GM18909 (cell line): ENCODE results near the gene AGAP1.

Experiments
- ATAC-seq: cut with Tn5 transposase; IDR thresholded peaks from one replicate; pipeline ENCODE4 v1.9.1; 2021; ENCODE audit warnings: mild to moderate bottlenecking; ENCODE audit not compliant: unreplicated experiment, poor library complexity

Gene AGAP1

GRCh38 chr2:235506997-235507615, 13.3 kb downstream of the AGAP1 start:
- no peak for ATAC-seq

DNA sequence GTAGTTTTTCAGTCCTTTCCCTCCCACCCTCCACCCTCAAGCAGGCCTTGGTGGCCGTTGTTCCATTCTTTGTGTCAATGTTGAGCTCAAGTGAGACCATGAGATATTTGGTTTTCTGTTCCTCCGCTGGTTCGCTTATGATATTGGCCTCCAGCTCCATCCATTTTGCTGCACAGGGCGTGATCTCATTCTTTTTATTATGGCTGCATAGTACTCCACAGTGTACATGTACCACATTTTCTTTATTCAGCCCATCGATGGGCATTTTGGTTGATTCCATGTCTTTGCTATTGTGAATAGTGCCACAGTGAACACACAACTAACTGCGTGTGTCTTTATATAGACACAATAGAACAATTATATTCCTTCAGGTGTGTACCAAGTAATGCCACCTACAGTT, 14.1 kb downstream of the AGAP1 start:
- no peak for ATAC-seq

DNA sequence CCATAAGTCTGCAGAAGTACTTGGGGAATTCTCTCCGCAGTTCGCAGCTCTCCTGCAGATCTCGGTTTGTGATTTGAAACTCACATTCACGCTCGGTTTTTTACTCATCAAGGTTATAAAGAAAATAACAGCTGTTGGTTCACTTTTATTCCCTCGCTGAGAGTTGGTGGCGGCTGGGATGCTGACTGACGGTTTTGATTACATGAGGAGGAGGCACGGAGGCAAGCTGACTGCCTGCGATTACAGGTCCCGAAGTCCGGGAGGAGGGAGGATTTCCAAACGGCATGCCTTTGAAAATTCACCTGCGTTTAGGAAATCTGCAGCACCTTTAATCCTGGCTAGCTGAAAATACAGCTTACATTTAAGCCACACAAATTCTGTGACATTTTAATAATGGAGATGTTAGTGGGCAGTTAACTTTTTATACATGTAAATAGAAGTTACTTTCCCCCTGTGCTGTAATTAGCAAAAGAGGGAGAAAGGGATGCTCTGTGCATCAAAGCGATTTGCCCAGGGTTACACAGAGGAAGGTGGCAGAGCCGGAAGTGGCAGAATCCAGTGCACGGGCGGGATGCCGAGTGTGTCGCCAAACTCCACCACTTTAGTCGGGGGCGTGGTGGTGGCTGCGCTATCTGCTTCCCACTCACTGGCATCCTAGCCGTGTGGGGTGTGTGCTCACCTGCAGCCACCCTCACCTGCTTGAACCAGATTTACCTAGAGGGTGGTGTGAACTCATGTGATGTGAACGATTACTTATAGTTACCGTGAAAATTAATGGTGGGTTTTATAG, 14.7 kb downstream of the AGAP1 start:
- ATAC-seq, result no peak

GRCh38 chr2:235510318-235510717, 16.5 kb downstream of the AGAP1 start:
- no peak for ATAC-seq

GRCh38 chr2:235511187-235511661, 17.4 kb downstream of the AGAP1 start:
- ATAC-seq, result no peak

DNA sequence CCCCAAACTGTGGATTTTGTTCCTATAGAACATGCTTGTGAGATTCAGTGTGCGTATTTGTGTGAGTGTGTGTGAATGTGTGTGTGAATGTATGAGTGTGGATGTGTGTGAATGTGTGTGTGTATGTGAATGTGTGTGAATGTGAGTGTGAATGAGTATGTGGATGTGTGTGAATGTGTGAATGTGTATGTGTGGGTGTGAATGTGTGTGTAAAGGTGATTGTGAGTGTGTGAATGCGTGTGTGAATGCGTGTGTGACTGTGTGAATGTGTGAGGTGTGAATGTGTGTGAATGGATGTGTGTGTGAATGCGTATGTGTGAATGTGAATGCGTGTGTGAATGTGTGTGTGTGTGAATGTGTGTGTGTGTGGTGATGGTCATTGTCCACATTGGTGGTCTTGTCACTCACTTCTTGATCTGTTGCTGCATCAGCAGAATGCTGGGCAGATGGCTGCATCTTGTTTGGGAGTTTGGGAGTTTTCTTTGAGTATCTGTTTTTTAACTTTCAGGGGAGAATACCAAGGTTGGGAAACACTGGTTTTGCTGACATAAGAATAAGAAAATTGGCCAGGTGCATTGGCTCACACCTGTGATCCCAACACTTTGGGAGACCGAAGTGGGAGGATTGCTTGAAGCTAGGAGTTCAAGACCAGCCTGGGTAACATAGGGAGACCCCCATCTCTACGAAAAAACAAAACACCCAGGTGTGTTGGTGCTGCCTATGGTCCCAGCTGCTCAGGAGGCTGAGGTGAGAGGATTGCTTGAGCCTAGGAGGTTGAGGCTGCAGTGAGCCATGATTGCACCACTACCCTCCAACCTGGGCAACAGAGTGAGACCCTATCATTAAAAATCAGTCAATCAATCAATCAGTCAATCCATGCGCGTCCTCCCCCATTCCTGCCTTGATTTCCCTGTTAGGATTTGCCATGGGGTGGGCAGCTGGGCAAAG, 18.2 kb downstream of the AGAP1 start:
- ATAC-seq, result no peak

GRCh38 chr2:235512699-235513053, 18.8 kb downstream of the AGAP1 start:
- ATAC-seq, result no peak

- ATAC-seq, result no peak
Measured at GRCh38 chr2:235513984-235514626, 20.3 kb downstream of the AGAP1 start.

DNA sequence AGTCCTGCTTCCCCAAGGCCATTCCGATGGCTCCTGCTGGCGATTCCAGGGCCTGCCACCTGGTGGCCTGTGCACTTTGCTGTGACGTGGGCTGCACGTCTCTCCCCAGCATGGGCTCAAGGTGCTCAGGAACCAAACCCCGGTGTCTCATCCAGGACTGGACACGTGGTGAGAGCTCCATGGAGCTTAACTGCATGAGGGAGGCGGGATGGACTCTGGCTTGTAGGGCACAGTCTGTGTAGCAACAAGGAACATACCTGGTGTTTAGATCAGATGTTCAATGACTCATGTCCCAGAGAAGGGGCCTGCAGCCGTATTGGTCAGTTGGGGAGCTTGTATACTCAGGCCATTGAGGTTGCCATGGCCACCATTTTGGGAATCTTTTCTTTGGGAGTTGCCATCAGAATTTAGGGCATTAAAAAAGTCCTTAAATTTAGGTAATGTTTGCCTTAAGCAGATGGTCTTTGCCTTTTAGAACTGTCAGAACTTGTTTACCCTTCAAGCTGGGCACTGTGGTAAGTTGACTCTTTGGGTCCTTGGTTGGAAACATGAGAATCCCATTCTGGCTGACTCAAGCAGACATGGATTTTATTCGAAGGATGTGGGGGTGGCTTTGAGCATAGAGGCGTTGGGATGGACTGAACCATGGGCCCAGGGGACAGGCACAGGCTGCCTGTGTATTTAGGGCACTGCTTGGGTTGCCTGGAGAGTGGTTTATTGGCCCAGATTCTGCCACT, 21.0 kb downstream of the AGAP1 start:
- ATAC-seq, result no peak

GRCh38 chr2:235515364-235515742, 21.5 kb downstream of the AGAP1 start:
- ATAC-seq, result no peak

DNA sequence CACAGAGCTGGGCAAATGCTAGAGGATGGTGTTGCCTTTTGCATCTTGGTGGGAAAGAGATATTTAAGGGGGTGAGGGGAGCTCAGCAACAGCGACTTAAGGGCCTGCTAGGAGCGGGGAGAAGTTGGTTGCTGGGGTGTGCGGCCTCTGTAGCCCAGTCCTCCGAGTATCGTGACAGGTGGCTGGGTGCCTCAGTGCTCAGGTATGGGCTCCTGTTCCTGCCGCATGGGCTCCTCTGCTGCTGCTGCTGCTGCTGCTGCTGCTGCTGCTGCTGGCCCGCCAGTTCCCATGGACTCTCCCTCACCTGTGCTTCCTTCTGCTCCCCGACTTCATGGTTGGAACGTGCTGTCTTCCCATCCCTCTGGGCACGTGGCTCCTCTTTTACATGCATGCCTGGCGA, 22.0 kb downstream of the AGAP1 start:
- ATAC-seq, result no peak

GRCh38 chr2:235516257-235516656, 22.4 kb downstream of the AGAP1 start:
- ATAC-seq, result no peak

DNA sequence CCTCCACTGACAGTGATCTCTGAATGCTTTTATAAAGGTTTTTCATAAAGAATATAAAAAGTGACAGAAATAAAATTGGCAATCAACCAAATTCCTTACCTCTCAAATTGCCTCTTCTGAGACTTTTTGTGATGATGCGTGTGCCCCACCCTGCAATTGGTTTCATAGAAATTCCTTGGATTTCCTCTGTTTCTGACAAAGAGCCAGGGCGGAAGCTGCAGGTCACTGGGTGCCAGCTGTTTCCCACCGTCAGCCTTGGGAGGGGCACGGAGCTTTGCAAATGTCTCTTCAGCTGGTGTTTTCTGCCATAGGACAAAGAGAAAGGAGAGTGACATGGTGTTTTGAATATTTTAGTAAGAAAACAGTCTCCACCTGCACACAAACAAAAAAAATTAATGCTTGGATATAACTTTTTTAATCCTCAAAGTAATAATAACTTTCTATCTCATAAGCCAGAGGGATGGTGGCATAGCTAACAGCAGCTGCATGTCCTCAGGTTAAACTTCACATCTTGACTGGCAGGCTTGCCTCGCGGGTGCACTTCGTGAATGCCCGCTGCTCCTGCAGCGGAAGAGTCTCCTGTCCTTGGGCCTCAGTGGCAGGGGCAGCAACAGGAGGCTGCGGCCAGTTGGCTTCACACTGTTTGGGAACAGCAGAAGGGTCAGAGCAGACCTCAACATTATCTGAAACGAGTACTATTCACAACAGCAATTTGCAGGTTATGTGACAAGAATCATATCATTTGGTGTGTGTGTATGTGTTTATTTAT, 24.7 kb downstream of the AGAP1 start:
- no peak for ATAC-seq

DNA sequence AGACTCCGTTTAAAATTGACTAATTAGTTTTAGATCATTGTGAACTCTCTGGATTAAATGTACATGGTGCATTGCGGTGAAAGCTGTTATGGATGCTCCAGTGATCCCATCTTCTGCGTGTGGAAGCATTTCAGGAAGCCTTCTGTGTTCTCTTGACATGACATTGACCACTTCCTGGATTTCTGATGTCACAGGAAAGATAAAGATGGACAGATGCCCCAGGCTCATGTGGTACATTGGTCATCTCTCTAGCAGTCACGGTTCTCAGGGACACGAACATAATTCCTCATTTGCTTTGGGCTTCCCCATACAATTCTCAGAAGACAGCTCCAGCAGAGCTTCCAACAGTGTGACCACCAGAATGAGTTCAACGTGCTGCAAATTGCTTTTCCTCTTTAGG, 26.9 kb downstream of the AGAP1 start:
- no peak for ATAC-seq

DNA sequence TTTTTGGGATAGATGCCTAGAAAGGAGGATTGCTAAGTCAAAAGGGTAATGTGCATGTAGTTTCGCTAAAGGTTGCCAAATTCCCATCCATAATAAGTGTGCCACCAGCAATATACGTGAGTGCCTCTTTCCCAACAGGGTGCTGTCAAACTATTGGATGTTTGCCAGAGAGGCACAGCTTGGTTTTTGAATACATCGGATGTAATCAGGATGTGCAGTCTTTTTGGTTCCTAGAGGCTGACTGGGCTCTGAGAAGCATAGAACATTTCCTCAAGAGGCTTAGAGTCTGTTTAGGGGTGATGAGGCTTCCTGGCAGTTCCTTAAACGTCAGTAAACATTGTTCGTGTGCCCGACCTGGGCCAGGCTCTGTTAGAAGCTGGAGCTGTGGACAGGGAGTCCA, 28.0 kb downstream of the AGAP1 start:
- no peak for ATAC-seq

- ATAC-seq, result no peak
Measured at GRCh38 chr2:235523021-235523420, 29.2 kb downstream of the AGAP1 start.

DNA sequence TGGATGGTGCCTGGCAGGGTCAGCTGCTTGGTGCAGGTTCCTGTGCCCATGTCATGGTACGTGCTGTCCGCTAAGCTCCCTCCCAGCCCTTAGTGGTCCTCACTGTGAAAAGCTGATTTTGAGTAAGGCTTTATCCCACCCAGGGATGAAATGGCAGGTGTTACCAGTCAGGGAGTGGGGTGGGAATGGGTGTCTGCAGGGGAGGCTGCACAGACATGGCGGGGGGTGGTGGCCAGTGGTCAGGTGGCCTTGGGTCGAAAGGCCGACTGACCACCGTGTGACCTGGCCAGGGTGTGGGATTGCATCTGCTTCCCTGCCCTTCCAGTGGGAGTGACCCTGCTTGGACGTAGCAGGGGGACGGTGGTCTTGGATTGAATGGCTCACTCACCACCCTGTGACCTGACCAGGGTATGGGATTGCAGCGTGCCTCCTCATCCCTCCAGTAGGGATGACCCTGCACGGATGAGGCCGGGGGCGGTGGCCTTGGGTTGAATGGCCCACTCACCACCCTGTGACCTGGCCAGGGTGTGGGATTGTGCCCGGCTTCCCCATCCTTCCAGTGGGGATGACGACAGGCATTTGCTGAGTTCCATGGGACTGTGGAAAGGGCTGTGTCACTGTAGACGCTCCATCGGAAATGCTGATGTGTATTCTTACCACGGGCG, 29.8 kb downstream of the AGAP1 start:
- ATAC-seq, result no peak

GRCh38 chr2:235526166-235526565, 32.3 kb downstream of the AGAP1 start:
- no peak for ATAC-seq
